ENCODE measurements around the gene FBXL7.

Gene FBXL7

GRCh38 chr5:15797116-15797515, 297.1 kb downstream of the FBXL7 start:
- no peak overlapping the region for H2AFZ ChIP-seq (ENCODE audit: low read length)
- H3K9ac ChIP-seq (ENCODE audit: low read length), result no peak overlapping the region
- no peaks in the 10 kb centered on the region for H3K27me3 ChIP-seq (ENCODE audit: insufficient read depth, low read length)
- no peak overlapping the region for H3K4me2 ChIP-seq (ENCODE audit: low read length)
- TF ChIP-seq EZH2 (IDR thresholded peaks at IDR 0.05; ENCODE audit: borderline replicate concordance, low read length) (no peak), CTCF (IDR thresholded peaks at IDR 0.05; ENCODE audit: low read length) (no peak)
- no peaks in the 10 kb centered on the region for H3F3A ChIP-seq (ENCODE audit: insufficient read depth, low read length)
- no peak overlapping the region for H3K27ac ChIP-seq (ENCODE audit: low read depth, low read length, poor library complexity, severe bottlenecking)
- no peaks in the 10 kb centered on the region for H3K9me2 ChIP-seq (ENCODE audit: low read depth, low read length)
- no peaks in the 10 kb centered on the region for H4K20me1 ChIP-seq (ENCODE audit: insufficient read depth, low read length)
- no peaks in the 10 kb centered on the region for H3K79me2 ChIP-seq (ENCODE audit: insufficient read depth, low read length)
- no peaks in the 10 kb centered on the region for H3K36me3 ChIP-seq (ENCODE audit: insufficient read depth, low read length)
- H3K4me1 ChIP-seq (ENCODE audit: insufficient read depth, low read length, severe bottlenecking), result no peaks in the 10 kb centered on the region
- H3K4me3 ChIP-seq (ENCODE audit: low read depth, low read length, poor library complexity, severe bottlenecking), result no peak overlapping the region
- no peaks in the 10 kb centered on the region for H3K9me3 ChIP-seq (ENCODE audit: low read length)

GRCh38 chr5:15798006-15798405, 298.0 kb downstream of the FBXL7 start:
- Histone ChIP-seq H3K4me3 (ENCODE audit: low read depth, low read length, poor library complexity, severe bottlenecking) (no peak overlapping the region), H3F3A (ENCODE audit: insufficient read depth, low read length) (no peaks in the 10 kb centered on the region), H3K9ac (ENCODE audit: low read length) (no peak overlapping the region), H3K27me3 (ENCODE audit: insufficient read depth, low read length) (no peaks in the 10 kb centered on the region), H3K36me3 (ENCODE audit: insufficient read depth, low read length) (no peaks in the 10 kb centered on the region), H4K20me1 (ENCODE audit: insufficient read depth, low read length) (no peaks in the 10 kb centered on the region), H2AFZ (ENCODE audit: low read length) (no peak overlapping the region), H3K27ac (ENCODE audit: low read depth, low read length, poor library complexity, severe bottlenecking) (no peak overlapping the region), H3K79me2 (ENCODE audit: insufficient read depth, low read length) (no peaks in the 10 kb centered on the region), H3K9me2 (ENCODE audit: low read depth, low read length) (no peaks in the 10 kb centered on the region), H3K4me2 (ENCODE audit: low read length) (no peak overlapping the region), H3K9me3 (ENCODE audit: low read length) (no peaks in the 10 kb centered on the region), H3K4me1 (ENCODE audit: insufficient read depth, low read length, severe bottlenecking) (no peaks in the 10 kb centered on the region)
- TF ChIP-seq EZH2 (IDR thresholded peaks at IDR 0.05; ENCODE audit: borderline replicate concordance, low read length) (no peak), CTCF (IDR thresholded peaks at IDR 0.05; ENCODE audit: low read length) (no peak)

- Histone ChIP-seq H4K20me1 (ENCODE audit: insufficient read depth, low read length) (no peaks in the 10 kb centered on the region), H3K36me3 (ENCODE audit: insufficient read depth, low read length) (no peaks in the 10 kb centered on the region), H3K79me2 (ENCODE audit: insufficient read depth, low read length) (no peaks in the 10 kb centered on the region), H3F3A (ENCODE audit: insufficient read depth, low read length) (no peaks in the 10 kb centered on the region), H3K4me3 (ENCODE audit: low read depth, low read length, poor library complexity, severe bottlenecking) (no peak overlapping the region), H3K9me2 (ENCODE audit: low read depth, low read length) (no peaks in the 10 kb centered on the region), H3K9me3 (ENCODE audit: low read length) (no peaks in the 10 kb centered on the region), H3K9ac (ENCODE audit: low read length) (no peak overlapping the region), H3K4me2 (ENCODE audit: low read length) (no peak overlapping the region), H3K27me3 (ENCODE audit: insufficient read depth, low read length) (no peaks in the 10 kb centered on the region), H3K27ac (ENCODE audit: low read depth, low read length, poor library complexity, severe bottlenecking) (no peak overlapping the region), H2AFZ (ENCODE audit: low read length) (no peak overlapping the region), H3K4me1 (ENCODE audit: insufficient read depth, low read length, severe bottlenecking) (no peaks in the 10 kb centered on the region)
- TF ChIP-seq EZH2 (IDR thresholded peaks at IDR 0.05; ENCODE audit: borderline replicate concordance, low read length) (no peak), CTCF (IDR thresholded peaks at IDR 0.05; ENCODE audit: low read length) (no peak)
Observed at GRCh38 chr5:15799014-15799413, 299.0 kb downstream of the FBXL7 start.
